Measurements from ENCODE around the gene RASAL2.
"Not testable (repeated sequence)": the region's sequence is repeated elsewhere in the genome, so short reads cannot be mapped to it uniquely, and the experiment has no call there.

Gene RASAL2

DNA sequence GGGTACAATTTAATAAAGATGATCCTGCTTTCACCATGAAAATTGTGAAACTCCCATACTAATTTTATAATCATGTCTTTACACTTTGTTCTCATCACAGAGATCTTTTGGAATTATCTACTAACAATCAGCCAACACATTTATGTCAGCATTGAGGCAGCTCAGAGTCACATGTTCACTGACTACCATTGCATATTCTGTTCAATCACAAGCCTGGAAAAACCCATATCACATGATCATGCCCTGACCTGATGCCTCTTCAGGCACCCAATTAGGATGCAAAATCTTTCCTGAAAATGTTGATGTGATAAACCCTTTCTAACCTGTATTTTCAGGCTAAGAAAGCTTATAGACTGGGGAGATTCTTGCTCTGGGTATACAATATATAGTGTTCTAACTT, 21.6 kb upstream of the RASAL2 start:
- DNase-seq, result no peak

DNA sequence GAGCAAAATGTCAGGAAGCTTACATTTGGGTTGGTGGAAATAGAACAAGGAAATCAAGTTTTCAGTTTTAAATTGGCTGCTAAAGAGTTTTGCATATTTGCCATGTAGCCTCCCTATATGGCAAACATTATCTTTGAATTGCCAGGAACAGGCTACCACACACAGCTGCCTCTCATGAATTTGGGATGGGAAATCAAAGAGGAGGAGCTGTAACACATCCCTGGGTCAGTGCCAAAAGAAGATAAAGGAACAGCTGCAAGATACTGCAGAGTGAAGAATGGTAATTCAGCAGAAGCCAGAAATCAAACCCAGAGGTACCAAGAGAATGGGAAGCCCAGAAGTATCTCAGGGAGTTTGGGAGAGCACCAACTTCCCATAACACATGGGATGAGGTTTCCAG, 18.6 kb upstream of the RASAL2 start:
- DNase-seq, result no peak

DNA sequence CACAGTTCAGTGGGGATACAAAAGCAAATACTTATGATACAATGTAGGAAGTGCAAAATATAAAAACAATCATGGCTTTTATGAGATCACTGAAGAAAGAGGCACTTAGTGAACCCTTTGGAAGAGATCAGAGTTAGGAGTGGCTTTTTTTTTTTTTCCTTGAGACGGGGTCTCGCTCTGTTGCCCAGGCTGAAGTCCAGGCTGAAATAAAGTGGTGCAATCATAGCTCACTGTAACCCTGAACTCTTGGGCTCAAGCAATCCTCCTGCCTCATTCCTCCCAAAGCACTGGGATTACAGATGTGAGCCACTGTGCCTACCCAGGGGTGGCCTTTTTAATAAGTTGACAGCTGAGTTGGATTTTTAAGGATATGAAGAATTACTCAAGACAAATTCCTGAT, 17.3 kb upstream of the RASAL2 start:
- DNase-seq, result no peak

DNA sequence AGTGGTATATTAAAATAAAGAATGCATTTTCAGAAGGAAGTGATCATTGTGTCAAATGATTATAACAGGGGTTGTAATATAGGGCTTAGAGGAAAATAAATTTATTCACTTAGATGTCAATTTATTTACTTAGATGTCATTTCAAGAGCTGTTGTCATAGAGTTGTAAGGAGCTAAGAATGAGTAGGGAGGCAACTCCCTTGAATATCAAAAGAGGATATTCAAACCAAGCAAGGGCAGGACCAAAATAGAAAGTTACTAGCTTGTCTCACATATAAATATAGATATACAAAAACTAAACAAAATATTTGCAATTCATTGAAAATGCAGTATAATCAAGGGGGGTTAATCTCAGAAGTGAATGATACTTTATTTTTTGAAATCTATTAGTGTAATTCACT, 16.0 kb upstream of the RASAL2 start:
- DNase-seq, result no peak

DNA sequence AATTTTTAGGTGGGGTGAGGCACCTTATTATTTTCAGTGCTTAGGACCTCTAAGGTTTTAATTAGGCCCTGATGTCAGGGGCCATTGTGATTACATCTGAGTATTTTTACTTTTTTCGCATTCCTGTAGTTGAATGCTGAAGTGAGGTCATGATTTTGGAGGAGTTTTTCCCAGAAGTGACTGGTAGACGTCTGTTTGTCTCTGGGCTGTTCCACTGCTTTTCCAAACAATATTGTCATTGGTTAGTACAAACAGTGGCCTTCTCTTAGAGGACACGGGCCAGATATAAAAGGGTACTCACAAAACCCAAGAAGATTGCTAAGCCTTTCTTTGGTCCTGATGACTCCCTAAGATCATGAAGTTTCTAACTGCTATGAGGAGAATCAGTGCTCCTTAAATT, 7.6 kb upstream of the RASAL2 start:
- DNase-seq, result no peak

DNA sequence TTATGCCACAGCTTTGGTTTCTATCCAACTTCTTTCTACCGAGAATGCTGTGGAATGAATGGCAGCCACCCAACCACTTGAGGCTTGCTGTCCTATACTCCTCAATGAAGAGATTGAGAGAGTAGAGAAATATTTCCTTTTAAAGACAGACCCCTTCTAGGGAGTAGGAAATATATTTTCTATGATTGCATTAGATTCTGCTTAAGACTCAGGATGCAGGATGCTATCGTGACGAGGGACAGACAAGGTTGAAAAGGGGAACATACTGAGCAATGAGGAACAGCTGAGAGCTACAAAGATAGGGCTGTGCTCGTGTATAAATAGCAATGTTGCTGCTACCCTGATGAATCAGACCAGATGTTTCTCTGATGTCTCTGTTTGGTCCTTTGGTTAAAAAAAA, 7.1 kb upstream of the RASAL2 start:
- no peak for DNase-seq

DNA sequence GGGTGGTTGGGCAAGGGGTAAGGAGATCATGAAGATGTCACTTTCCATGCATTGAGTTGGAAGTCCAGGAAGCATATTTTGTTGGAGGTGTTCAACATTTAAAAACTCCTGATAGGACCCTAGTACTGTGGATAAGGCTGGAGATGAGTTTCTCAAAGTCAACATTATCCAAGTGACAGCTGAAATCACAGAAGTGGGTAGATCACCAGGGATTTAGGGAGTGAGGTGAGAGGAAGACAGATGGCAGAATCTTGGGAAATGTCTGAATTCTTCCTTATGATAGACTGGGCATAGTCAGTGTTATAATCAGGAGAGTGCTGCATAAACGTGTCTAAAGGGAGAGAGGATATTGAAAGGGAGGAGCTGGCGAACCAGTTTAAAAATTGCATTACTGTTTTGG, 5.3 kb upstream of the RASAL2 start:
- no peak for DNase-seq

DNA sequence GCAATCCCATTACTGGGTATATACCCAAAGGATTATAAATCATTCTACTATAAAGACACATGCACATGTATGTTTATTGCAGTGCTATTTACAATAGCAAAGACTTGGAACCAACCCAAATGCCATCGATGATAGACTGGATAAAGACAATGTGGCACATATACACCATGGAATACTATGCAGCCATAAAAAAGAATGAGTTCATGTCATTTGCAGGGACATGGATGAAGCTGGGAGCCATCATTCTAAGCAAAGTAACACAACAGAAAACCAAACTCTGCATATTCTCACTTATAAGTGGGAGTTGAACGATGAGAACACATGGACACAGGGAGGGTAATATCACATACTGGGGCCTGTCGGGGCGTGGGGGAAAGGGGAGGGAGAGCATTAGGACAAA, 2.5 kb upstream of the RASAL2 start:
- not testable (repeated sequence) for DNase-seq

DNA sequence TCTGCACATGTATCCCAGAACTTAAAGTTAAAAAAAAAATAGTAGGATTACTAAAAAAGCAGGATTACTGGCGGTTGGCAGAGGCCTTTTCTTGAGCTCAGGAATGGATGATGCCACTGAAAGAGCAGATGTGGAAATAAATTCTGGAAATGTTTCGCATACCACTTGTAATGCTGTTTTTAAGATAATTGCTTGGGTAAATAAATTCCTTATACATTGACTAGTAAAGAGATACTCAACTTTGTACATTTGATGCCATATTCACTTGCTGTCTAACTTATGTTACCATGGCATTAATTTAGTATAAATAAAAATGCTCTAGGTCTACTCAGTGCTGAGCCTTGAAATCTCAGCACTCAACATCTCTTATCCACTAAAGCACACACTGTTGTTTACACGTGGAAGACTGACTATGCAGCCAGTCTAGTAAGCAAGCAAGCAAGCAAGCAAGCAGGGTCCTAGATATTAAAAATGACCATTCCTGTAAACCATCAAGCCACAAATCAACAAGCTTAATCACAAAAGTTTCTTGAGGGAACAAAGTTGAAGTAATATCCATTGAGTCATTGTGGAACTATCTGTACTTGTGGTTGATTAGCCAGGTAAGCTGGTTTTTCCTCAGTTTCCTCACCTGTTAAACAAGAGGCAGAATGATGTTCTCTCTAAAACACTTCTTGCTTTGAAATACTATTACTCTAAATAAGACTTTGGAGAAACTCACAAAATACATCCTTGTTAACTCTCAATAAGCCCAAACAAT, 1.7 kb upstream of the RASAL2 start:
- no peak for DNase-seq

DNA sequence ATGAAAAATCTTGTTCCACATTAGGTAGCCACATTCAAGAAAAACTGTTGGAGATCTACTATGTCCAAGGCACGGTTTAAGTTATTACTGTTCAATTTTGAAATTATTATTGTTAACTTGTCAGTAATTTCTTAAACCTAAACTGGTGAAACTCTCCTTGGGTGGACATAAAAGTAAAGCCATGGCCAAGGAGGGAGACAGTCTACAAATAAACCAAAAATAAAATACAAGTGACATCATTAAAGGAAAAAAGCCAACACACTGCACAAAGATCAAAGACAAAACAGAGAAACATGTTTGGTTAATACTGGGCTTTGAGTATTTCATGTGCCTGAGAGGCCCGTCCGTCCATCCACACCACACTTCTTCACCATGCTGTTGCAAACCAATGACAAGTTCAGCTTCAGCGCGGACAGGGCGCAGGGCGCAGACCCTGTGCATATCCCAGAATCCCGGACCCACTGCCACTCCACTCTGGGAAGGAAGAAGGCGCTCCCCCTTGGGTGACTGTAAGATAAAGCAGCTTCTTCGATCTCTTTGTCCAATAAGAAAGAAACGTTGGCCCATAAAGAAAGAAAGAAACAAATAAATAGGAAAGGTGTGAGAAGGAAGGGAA, 918 bp upstream of the RASAL2 start:
- no peak for DNase-seq

DNA sequence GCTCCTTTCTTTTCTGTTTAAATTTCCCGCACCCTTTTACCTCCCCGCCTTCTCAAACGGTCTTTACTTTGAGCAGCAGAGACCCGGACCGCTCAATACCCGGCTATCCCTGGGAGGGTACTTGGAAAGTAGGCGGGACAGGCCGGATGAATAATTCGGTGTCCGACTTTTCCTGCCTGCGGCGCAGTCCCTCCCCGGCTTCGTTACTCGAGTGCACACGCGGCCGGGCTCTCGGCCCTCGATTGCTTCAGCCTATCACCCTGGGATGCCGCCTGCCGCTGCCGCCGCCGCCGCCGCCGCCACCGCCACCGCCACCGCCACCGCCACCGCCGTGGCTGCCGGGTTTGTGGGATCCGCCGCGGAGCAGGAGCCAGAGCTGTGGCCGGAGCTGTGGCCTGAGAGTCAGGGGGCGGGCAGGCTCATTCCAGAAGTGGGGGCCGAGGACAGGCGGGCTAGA, 382 bp upstream of the RASAL2 start:
- no peak for DNase-seq

DNA sequence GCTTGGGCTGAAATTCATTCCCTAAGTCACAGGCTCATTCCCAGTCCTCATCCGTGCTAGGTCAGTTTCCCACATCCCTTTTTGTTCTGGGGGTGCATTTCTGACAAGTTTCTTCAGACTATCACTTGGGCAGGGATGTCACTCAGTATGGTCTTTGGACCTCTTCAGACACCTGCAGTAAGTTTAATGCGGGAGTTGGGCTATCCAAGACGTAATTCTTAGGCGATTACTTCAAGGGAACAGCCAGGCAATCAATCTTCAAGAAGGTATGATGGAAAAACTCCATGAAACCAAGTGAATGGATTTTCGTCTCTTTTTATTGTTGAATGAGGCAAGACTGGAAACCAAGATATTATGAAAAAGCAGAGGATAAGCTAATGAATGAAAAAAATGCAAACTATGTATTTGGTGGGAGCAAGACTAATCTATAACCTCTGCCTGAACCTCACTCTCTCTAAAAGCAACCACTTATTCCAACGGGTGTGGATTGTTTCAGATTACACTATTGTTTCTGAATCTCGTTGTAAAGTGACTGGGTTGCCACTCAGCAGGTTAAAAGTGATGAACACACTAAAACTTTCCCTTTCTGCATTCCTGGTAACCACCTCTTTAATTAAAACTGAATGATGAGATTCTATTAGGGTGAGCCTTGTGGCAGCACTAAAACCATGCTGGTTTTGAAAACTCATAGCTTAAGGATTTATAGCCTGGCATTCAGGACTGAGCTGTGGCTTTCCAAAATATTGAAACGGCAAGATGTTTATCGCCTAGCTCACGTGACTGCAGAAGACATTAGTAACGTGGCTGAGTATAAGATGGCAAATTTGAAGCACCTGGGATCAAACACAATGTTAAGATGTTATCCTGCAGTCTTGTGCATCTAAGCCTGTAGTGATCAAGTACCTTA, 1.1 kb downstream of the RASAL2 start:
- no peak for DNase-seq

DNA sequence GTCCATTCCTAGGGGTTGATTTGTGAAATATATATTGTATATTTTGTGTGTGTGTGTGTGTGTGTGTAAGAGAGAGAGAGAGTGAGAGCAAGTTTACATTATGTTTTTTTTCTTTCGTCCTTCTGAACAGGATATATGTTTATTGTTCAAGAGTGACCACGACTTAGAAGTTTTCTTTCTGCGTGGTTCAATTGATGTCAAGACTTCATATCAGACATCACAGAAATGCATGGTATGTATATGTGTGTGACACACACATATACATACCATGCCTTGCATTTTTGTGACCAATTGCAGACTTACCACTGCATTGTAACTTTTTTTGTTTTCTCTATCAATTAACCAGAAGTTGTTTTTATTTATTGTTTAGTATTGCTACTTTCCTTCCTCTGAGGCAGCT, 2.5 kb downstream of the RASAL2 start:
- DNase-seq, result no peak

DNA sequence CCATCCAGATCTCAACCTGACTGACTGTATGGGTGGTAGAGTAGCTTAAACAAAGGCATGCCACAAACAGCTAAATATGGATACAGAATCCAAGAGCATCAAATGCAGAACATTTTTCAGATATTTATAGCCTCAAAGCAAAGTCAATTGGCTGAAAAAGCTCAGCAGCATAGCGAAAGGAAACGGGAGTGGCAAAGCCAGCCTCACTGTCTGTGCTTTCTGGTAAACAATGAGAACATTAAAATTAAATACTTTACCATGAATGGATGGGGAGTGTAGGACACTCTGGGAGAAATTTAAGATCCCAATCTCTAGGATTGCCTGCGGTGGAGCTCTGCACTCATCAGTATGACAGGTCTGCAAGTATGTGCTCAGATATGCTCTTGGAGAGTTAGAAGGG, 4.4 kb downstream of the RASAL2 start:
- no peak for DNase-seq

DNA sequence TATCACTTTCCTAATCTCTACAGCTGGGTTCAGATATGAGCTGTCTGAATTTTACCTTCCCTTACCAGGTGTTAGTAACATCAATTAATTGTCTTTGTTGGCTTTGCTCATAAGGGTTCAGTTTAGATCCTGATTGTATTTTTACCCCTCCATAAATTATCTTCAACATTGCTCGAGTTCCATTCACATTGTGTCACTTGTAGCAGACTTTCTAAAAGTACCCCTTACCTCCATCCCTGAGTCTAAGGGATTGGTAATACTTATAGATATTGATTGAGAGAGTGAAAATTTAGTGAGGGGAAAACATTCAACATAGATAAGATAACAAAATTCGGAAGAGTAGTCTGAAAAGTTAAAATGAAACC, 7.3 kb downstream of the RASAL2 start:
- DNase-seq, result no peak

DNA sequence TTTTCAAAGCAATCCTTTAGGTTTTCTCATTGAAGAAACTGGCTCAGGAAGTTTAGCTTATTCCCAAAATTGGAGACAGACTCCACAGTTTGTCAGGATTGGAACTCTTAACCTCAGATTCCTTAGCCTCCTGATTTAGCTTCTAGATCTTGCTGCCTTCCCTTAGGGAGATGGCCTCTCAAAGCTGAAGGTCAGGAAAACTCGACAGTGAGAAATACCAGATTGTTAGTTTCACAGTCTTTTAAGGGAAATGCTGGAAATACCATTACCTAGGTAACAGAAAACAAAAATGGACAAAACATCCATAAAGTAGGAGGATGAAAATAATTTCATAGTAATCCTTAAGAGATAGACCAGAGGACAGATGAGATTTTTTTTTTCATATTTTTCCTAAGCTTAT, 7.8 kb downstream of the RASAL2 start:
- no peak for DNase-seq

DNA sequence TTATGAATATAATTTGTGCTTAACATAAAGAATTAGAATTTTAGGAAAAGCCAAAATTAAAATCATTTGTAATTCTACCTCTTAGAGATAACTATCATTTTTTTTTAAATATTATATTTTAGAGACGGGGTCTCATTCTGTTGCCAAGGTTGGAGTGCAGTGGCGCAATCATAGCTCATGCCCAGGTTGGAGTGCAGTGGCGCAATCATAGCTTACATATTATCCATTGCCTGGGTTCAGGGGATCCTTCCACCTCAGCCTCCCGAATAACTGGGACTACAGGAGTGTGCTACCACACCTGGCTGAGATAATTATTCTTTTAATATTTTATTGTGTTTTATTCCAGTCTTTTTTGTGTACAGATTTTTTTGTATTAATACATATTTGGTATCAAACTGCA, 8.3 kb downstream of the RASAL2 start:
- no peak for DNase-seq

DNA sequence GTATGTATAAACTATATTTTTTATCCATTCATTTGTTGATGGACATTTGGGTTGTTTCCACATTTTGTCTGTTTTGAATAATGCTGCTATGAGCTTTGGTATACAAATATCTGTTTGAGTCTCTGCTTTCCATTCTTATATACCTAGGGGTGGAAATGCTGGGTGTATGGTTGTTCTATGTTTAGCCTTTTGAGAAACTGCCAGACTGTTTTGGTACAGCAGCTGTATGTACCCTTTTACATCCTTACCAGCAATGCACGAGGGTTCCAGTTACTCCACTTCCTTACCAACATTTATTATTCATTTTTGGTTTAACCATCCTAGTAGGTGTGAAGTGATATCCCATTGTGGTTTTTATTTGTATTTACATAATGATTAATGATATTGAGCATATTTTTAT, 13.9 kb downstream of the RASAL2 start:
- DNase-seq, result no peak

DNA sequence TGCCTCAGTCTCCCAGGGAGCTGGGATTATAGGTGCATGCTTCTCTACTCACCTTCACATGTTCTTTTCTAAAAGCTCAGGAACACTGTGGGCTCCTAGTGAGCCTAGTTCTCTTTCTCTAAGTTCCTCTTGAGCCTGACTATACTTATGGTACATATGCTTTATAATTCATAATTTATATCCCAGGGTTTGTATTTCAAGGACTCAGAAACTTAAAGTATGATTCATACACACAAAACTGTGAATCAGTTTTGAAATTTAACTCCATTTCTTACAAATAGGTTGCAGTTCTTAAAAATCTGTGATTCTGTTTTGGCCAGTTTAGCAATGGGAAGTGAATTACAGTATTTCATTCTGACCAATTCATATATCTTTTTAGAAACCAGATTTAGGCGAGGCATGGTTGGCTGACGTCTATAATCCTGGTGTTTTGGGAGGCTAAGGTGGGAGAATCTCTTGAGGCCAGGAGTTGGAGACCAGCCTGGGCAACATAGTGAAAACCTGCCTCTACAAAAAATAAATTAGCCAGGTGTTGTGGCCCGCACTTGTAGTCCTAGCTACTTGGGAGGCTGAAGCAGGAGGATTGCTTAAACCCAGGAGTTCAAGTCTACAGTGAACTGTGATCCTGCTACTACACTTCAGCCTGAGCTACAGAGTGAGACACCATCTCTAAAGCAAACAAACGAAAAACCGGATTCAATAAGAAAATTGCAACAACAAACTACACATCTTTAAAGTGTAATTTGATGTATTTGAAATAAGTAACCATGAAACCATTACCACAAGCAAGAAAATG, 15.6 kb downstream of the RASAL2 start:
- DNase-seq, result no peak

DNA sequence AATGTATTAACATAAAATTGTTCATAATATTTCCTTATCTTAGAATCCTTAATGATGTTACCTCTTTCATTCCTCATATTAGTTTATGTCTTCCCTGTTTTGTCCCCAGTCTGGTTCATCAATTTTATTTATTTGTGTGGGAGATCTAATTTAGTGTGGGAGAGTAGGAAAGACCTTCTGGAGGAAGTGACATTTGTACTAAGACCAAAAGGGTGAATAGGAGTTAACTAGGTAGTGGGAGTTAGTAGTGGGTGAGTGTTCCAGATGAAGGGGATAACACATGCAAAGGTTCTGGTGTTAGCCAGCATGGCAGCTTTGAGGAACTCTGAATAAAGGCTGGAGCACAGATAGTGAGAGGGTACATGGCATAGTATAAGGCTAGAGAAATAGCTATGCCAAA, 21.4 kb downstream of the RASAL2 start:
- DNase-seq, result no peak

DNA sequence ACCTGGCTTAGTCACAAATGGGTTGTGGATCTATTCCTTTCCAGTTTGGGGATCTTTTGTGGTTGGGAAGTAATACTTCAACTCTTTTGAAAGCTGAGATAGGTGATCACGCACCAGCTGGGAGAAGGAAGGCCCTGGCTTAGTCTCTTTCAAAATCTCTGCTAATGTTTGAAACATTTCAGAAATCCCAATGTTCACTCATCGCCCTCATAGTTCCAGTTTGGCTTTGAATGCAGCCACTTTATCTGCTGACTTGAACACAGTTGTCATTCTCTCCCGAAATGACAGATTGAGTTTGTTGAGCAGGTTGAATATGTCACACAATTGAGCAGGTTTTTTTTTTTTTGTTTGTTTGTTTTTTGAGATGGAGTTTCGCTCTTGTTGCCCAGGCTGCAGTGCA, 24.6 kb downstream of the RASAL2 start:
- no peak for DNase-seq

DNA sequence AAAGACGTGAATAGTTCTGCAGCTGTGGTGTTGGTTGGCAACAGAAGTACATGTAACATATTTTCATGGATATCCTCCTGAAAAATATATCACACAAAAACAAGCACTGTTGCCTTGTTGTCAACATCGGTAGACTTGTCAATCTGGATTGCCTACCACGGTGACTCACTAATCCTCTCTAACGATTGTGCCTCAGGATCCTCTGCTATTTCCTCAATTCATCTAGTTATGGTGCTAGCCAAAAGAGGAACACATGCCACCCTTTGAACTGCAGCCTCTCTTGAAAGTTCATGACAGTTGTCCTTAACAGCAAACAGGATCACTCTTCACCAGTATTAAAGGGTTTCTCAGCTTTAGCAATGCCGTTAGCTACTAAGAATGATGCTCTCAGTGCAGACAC, 25.7 kb downstream of the RASAL2 start:
- DNase-seq, result no peak

DNA sequence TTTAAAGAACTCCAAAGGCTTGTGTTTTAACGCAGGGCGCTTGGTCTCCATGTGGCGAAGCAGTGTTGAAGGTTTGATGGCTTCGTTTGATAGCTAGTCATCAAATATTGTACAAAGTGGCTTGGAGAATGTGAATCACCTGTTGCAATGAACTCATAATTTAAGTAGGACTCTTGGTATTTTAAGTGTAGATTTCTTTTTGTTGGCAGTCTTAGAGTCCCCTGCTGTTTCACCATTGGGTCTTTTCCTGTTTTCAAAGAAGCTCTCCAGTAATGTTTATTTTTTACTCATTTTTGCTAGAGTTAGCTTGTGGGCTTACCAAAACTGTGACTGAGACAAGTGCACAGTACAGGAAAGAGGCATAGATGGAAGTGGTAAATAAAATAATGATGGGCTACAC, 26.2 kb downstream of the RASAL2 start:
- DNase-seq, result no peak
